Left lung (tissue), 10 donors: Measurements from ENCODE around the gene SHISA3. TPM values are rescaled to one million over a fixed set of nuclear protein-coding genes. Genes with fewer than 3 reads are reported as not detected.
A peak's percentile ranks its signal among the peaks of the same experiment; 100 is the strongest.

ENCODE experiments used
- ATAC-seq: fragments of 200-7000 bp; cut with Tn5 transposase; one replicate; pipeline ENCODE4 v1.9.1; 2020; ENCODE audit warnings: moderate library complexity
- DNase-seq, 4 donors: peaks; one replicate each; pipeline ENCODE4 v3.0.0-alpha.2; 2013 to 2020
- H3K27ac ChIP-seq, 2 donors: fragments of 200-600 bp; sonication (generic) in 1 of 2; one replicate each; pipeline versions ENCODE4 v1.5.0 to v1.8.0; 2020 to 2021
- H3K27me3 ChIP-seq, 2 donors: fragments of 200-600 bp; sonication (generic) in 1 of 2; one replicate each; pipeline versions ENCODE4 v1.5.0 to v1.8.0; 2020 to 2021
- H3K36me3 ChIP-seq, 2 donors: fragments of 200-600 bp; sonication (generic) in 1 of 2; one replicate each; pipeline versions ENCODE4 v1.5.0 to v1.8.0; 2020 to 2021
- H3K4me1 ChIP-seq, 2 donors: fragments of 200-600 bp; one replicate each; pipeline ENCODE4 v1.8.0; 2021
- H3K4me3 ChIP-seq, 2 donors: fragments of 200-600 bp; sonication (generic) in 1 of 2; one replicate each; pipeline versions ENCODE4 v1.5.0 to v1.8.0; 2020 to 2021; ENCODE audit warnings: mild to moderate bottlenecking in 1 of 2
- H3K9me3 ChIP-seq, 2 donors: fragments of 200-600 bp; sonication (generic) in 1 of 2; one replicate each; pipeline versions ENCODE4 v1.5.0 to v1.8.0; 2020 to 2021
- intact Hi-C, 2 donors: fragments of 100-400 bp; cut with DNase I; formaldehyde crosslinking; loops; one replicate each; pipeline versions ENCODE4 v1.11.2 to v1.14.2; 2022
- polyA plus RNA-seq, 6 donors: library from polyadenylated mRNA; unstranded; fragments of 120-200 nt; gene quantifications; one replicate each; pipeline ENCODE4 v1.2.1, GENCODE V29; 2013; ENCODE audit not compliant: insufficient read length in 6 of 6
- total RNA-seq, 2 donors: library from RNA; stranded (reverse); fragmentation: NEBNext Ultra II Directional; extraction: Animal tissue kit (Norgen Biotek cat#: 25700); gene quantifications; one replicate each; pipeline ENCODE4 v1.2.1, GENCODE V29; 2021
- TF ChIP-seq, protein P1 (sequence below), 2 donors: fragments of 200-600 bp; sonication (generic) in 1 of 2; IDR thresholded peaks; one replicate each; pipeline versions ENCODE4 v1.5.0 to v1.8.0; 2021; ENCODE audit warnings: antibody characterized with exemption in 2 of 2
- donor health status: DM: no; HTN: yes; CAD: no.
- donor health status: DM: no; HTN: no; CAD: no.

SHISA3 gene
- total and polyA plus RNA-seq, 8 donors = 1.9 to 42.3 (median 32.5) TPM

- Histone ChIP-seq H3K27me3 (no peaks in the 10 kb centered on the region), H3K4me1 (no peaks in the 10 kb centered on the region), H3K36me3 (no peaks in the 10 kb centered on the region), H3K27ac (no peak overlapping the region), H3K4me3 (no peak overlapping the region), H3K9me3 (no peaks in the 10 kb centered on the region)
- ATAC-seq = no peak
- TF ChIP-seq, protein P1, sequence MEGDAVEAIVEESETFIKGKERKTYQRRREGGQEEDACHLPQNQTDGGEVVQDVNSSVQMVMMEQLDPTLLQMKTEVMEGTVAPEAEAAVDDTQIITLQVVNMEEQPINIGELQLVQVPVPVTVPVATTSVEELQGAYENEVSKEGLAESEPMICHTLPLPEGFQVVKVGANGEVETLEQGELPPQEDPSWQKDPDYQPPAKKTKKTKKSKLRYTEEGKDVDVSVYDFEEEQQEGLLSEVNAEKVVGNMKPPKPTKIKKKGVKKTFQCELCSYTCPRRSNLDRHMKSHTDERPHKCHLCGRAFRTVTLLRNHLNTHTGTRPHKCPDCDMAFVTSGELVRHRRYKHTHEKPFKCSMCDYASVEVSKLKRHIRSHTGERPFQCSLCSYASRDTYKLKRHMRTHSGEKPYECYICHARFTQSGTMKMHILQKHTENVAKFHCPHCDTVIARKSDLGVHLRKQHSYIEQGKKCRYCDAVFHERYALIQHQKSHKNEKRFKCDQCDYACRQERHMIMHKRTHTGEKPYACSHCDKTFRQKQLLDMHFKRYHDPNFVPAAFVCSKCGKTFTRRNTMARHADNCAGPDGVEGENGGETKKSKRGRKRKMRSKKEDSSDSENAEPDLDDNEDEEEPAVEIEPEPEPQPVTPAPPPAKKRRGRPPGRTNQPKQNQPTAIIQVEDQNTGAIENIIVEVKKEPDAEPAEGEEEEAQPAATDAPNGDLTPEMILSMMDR (IDR thresholded peaks at IDR 0.05) = no peak
- no peak for DNase-seq
- intact Hi-C loops = no loop called here
These were observed 35.8 kb upstream of the SHISA3 start for GRCh38 chr4:42361456-42361855.

DNA sequence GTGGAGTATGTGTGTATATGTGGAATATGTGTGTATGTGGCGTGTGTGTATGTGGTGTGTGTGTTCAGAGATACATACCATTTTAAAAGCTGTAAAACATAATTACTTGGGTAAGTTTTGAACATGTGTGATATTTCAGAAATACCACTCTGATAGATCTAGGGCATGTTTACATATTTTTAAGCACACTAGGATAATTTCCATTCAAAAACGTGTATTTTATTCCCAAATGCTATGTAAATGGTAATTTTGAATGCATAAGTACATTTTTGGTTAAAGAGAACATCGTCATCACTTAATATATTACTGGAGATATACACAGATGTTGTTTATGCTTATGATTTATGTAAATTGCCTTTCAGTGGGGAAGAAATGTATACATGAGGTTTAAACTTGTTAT, 34.7 kb upstream of the SHISA3 start:
- no peak for ATAC-seq
- no peaks in the 10 kb centered on the region for H3K9me3 ChIP-seq
- no peak overlapping the region for H3K4me3 ChIP-seq
- H3K27ac ChIP-seq = no peak overlapping the region
- no peaks in the 10 kb centered on the region for H3K36me3 ChIP-seq
- DNase-seq = peak in 2 of 4 donors; percentile 60 to 62
- TF ChIP-seq, protein P1 (IDR thresholded peaks at IDR 0.05) = no peak
- intact Hi-C loops = no loop called here
- no peaks in the 10 kb centered on the region for H3K4me1 ChIP-seq
- no peaks in the 10 kb centered on the region for H3K27me3 ChIP-seq

DNA sequence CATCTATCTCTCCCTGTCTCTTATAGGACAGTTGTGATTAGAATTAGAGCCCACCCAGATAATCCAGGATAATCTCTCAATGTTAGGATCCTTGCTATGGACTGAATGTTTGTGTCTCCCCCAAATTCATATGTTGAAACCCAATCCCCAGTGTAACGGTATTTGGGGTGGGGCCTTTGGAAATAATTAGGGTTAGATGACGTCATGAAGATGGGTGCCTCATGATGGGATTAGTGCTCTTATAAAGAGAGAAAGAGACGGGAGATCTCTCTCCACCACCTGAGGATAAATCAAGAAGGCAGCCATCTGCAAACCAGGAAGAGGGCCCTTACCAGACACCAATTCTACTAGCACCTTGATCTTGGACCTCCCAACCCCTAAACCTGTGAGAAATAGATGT, 33.7 kb upstream of the SHISA3 start:
- no peak overlapping the region for H3K4me3 ChIP-seq
- H3K9me3 ChIP-seq = no peaks in the 10 kb centered on the region
- TF ChIP-seq, protein P1 (IDR thresholded peaks at IDR 0.05) = no peak
- no peaks in the 10 kb centered on the region for H3K27me3 ChIP-seq
- no peaks in the 10 kb centered on the region for H3K4me1 ChIP-seq
- DNase-seq = no peak
- intact Hi-C loops = no loop called here
- ATAC-seq = no peak
- no peak overlapping the region for H3K27ac ChIP-seq
- H3K36me3 ChIP-seq = no peaks in the 10 kb centered on the region

- Histone ChIP-seq H3K27ac (no peak overlapping the region), H3K36me3 (no peaks in the 10 kb centered on the region), H3K4me3 (no peak overlapping the region), H3K4me1 (no peaks in the 10 kb centered on the region), H3K9me3 (no peaks in the 10 kb centered on the region), H3K27me3 (no peaks in the 10 kb centered on the region)
- intact Hi-C loops = no loop called here
- TF ChIP-seq, protein P1 (IDR thresholded peaks at IDR 0.05) = no peak
- DNase-seq (no peak), ATAC-seq (no peak)
These were observed 32.8 kb upstream of the SHISA3 start for GRCh38 chr4:42364266-42365053.

DNA sequence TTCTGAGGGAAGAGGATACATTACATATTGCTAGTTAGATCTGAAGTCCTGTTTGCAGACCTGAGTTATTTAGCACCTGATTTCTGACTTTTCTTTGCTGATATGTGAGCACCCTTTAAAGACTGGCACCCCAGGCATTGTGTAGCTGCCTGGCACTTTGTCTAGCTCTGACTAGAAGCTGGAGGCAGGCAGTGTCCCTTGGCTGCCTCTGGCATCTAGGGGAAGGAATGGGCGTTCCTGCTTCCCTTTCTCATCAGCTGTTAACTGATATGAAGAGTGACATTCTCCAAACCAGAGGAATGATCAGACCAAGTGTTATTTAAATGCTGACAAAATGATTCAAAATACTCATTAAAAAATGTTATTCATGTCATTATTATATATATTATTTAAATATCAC, 30.3 kb upstream of the SHISA3 start:
- H3K27ac ChIP-seq = no peak overlapping the region
- H3K36me3 ChIP-seq = no peaks in the 10 kb centered on the region
- no peaks in the 10 kb centered on the region for H3K9me3 ChIP-seq
- TF ChIP-seq, protein P1 (IDR thresholded peaks at IDR 0.05) = no peak
- H3K4me3 ChIP-seq = no peak overlapping the region
- DNase-seq (no peak), ATAC-seq (no peak)
- no peaks in the 10 kb centered on the region for H3K4me1 ChIP-seq
- H3K27me3 ChIP-seq = no peaks in the 10 kb centered on the region
- intact Hi-C loops = no loop called here
